ENCODE data around the gene TLR5. TPM values are rescaled to one million over a fixed set of nuclear protein-coding genes. Genes with fewer than 3 reads are reported as not detected.
A peak's percentile ranks its signal among the peaks of the same experiment; 100 is the strongest.

TLR5 gene
- total RNA-seq, 4 donors from 2014 or later = 3.5 to 15.1 (median 6.0) TPM

DNA sequence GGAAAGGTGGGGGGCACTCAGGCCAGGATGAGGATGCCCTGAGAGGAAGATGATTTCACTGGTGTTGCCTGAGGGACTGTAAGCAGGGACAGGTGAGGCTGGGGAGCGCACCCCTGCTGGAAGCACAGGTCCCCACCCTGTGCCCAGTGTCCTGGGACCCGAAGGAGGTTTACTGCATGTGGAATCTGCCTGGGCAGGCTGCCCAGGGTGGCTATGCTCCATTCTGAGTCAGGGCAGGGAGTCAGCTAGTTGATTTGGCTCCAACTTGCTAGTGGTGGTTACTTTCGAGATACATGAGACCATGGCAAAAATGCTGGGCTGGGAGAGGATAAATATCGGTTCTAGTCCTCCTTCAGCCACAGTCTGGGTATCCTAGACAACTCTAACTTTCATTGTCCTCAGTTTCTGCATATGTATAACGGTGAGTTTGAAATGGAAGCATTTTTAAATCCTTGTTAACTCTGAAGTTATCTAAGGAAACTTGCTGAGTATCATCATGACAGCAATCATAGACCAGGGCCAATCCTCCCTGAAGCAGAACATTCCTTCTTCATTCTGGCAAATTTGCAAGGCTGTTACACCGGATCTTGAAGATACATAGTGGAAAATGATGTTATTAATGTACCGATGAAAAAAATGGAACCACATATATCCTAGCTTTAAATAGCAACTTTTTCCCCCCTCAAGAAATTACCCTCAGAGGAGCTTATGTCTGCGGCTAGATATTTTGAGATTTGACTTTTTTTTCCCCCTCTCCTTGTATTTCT lies 7.7 kb downstream of the TLR5 start:
- no peak overlapping the region for H3K4me3 ChIP-seq
- no peaks in the 10 kb centered on the region for H3K27me3 ChIP-seq
- peak overlapping the region in 3 of 4 donors; percentile 64 to 78 (median 74) for H3K27ac ChIP-seq
- H3K4me1 ChIP-seq = peaks cover 2 to 52% (median 24%) of the 10 kb centered on the region in 3 donors
- ATAC-seq = peak; percentile 44
- no peaks in the 10 kb centered on the region for H3K36me3 ChIP-seq
- TF ChIP-seq EP300 (IDR thresholded peaks at IDR 0.05) = no peak
- TF ChIP-seq, protein P1, sequence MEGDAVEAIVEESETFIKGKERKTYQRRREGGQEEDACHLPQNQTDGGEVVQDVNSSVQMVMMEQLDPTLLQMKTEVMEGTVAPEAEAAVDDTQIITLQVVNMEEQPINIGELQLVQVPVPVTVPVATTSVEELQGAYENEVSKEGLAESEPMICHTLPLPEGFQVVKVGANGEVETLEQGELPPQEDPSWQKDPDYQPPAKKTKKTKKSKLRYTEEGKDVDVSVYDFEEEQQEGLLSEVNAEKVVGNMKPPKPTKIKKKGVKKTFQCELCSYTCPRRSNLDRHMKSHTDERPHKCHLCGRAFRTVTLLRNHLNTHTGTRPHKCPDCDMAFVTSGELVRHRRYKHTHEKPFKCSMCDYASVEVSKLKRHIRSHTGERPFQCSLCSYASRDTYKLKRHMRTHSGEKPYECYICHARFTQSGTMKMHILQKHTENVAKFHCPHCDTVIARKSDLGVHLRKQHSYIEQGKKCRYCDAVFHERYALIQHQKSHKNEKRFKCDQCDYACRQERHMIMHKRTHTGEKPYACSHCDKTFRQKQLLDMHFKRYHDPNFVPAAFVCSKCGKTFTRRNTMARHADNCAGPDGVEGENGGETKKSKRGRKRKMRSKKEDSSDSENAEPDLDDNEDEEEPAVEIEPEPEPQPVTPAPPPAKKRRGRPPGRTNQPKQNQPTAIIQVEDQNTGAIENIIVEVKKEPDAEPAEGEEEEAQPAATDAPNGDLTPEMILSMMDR (IDR thresholded peaks at IDR 0.05) = no peak
- TF ChIP-seq POLR2AphosphoS5 (IDR thresholded peaks at IDR 0.05) = peak; percentile 35
- no peaks in the 10 kb centered on the region for H3K9me3 ChIP-seq
- WGBS, 2 donors (ENCODE audit: low coverage in 1 of 2) = 27 to 37% methylated on average over 7 of the region's 8 CpGs

DNA sequence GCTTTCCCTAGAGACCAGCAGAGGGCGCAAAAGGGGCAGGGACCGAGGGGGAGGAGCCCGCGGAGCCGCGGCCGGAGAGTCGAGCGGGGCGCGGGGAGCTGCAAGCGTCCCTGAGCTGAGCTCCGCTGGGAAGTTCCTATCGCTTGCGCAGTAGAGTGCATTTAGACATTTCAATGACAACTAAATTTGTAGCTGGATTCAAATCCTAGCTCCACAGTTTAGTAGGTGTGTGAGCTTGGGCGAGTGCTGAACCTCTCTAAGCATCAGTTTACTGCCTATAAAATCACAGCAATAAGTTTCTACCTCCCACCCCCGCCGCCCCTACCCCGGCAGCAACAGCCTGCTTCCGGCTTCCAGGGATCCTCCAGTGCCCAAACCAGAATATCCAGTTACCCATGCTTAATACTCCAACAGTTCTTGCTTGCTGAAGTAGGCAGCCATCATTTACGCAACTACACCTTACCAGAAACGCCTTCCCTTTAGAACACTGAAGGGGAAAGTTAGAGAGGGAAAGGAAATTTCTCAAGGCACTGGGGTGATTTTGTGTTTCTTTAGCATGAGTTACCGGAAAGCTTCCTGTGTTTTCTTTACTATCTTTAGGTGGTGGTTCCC lies 9.1 kb downstream of the TLR5 start:
- WGBS, 2 donors (ENCODE audit: low coverage in 1 of 2) = 10 to 13% methylated on average over 6 to 7 of the region's 23 CpGs
- Histone ChIP-seq H3K36me3 (no peaks in the 10 kb centered on the region), H3K4me1 (peaks cover 2 to 62% (median 24%) of the 10 kb centered on the region in 3 donors), H3K27me3 (no peaks in the 10 kb centered on the region), H3K4me3 (peak overlapping the region; percentile 20 to 42), H3K9me3 (no peaks in the 10 kb centered on the region), H3K27ac (peak overlapping the region; percentile 44 to 81 (median 76))
- peak; percentile 87 for ATAC-seq
- TF ChIP-seq POLR2AphosphoS5 (IDR thresholded peaks at IDR 0.05) (peak; percentile 37), POLR2A (IDR thresholded peaks at IDR 0.05) (no peak), EP300 (IDR thresholded peaks at IDR 0.05) (no peak)
- TF ChIP-seq, protein P1 (IDR thresholded peaks at IDR 0.05) = peak; percentile 91 to 98 (median 93)

DNA sequence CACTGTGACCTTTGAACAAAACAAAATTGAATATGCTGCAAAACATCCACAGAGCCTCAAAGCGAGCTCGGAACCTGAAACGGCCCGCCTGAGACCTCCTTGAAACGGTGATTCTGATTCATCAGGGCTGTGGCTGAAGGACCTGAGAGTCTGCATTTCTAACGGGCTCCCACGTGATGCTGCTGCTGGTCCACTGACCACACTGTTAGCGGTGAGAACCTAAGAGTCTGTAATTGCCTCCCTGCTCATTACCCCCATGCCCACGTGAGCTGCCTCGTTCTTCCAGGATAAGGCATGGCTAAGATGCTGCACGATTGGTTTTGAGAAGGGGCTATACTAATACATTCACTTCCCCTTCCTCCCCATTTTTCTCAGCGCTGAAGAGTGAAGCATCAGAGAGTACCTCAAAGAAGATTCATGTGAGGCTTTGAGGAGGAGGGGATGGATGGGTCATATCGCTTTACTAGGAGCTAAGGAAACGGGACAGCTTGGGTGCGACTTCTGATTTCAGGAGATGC lies 9.7 kb downstream of the TLR5 start:
- no peak for TF ChIP-seq POLR2A (IDR thresholded peaks at IDR 0.05)
- ATAC-seq = no peak
- no peaks in the 10 kb centered on the region for H3K9me3 ChIP-seq
- H3K27me3 ChIP-seq = no peaks in the 10 kb centered on the region
- peak overlapping the region in 1 of 2 donors; percentile 42 for H3K4me3 ChIP-seq
- 47 to 48% methylated on average over 11 to 12 of the region's 15 CpGs for WGBS, 2 donors (ENCODE audit: low coverage in 1 of 2)
- H3K36me3 ChIP-seq = no peaks in the 10 kb centered on the region
- H3K27ac ChIP-seq = peak overlapping the region in 3 of 4 donors; percentile 74 to 81 (median 78)
- peaks cover 2 to 64% (median 24%) of the 10 kb centered on the region in 3 donors for H3K4me1 ChIP-seq

DNA sequence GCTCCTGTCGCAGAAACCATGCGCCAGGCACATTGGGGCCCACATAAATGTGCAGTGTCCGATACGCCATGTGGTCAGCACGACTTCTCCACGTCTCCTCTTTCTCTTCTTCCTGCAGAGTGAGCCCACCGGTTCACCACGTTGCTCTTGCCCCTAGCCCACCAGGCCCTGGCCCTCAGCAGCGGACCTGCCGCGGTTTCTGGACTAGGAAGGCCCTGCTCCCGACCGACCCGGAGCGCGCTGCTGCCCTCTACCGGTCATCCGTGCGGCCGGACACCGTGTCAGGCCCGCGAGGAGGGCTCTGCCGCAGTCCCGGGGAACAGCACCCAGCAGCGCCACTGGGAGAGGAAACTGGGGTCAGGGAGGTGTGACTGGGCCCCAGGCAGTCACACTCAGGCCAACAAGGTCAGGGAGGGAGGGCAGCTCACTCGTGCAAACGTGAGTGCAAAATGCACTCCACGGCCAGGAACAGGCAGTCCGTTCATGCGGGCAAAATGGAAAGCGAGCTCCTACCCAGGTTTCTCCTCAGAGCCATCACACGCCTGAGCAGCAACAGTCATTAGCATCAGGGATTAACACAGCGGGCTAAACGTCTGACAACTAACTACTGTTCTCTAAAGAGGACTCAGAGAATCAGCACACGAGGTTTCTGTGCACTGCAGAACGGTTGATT lies 13.7 kb downstream of the TLR5 start:
- Histone ChIP-seq H3K4me3 (peak overlapping the region in 1 of 2 donors; percentile 32), H3K27ac (no peak overlapping the region), H3K4me1 (peaks cover 0 to 25% (median 6%) of the 10 kb centered on the region in 3 donors), H3K27me3 (no peaks in the 10 kb centered on the region), H3K36me3 (no peaks in the 10 kb centered on the region), H3K9me3 (no peaks in the 10 kb centered on the region)
- peak; percentile 78 for ATAC-seq
- WGBS, 2 donors (ENCODE audit: low coverage in 1 of 2) = 10 to 76% methylated on average over 2 to 7 of the region's 37 CpGs
- TF ChIP-seq, protein P1 (IDR thresholded peaks at IDR 0.05) = peak; percentile 70 to 89 (median 80)
- TF ChIP-seq POLR2A (IDR thresholded peaks at IDR 0.05) = no peak

DNA sequence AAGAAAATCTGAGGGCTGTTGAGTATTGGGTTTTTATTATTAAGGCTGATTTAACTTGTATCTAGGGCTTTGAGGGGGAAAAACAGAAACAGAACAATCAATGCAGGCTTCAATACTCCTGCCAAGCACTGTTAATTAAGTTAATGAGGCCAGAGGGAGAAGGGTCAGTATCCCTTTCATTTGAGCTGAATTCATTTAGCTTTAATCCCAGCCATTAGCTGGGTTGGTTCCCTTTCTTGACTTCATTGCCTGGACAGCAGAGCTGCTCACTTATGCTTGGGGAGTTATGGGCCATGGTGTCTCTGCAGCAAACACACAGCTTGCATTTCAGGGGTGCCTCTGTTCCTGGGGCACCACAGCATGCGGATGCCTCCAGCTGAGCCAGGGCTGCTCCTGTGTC lies 16.3 kb downstream of the TLR5 start:
- TF ChIP-seq, protein P1 (IDR thresholded peaks at IDR 0.05) = no peak
- TF ChIP-seq POLR2A (IDR thresholded peaks at IDR 0.05) = no peak
- no peak for TF ChIP-seq POLR2AphosphoS5 (IDR thresholded peaks at IDR 0.05)
- TF ChIP-seq EP300 (IDR thresholded peaks at IDR 0.05) = no peak
- Histone ChIP-seq H3K9me3 (no peaks in the 10 kb centered on the region), H3K27me3 (no peaks in the 10 kb centered on the region), H3K4me3 (no peak overlapping the region), H3K36me3 (no peaks in the 10 kb centered on the region), H3K27ac (no peak overlapping the region), H3K4me1 (peaks cover 0 to 19% (median 0%) of the 10 kb centered on the region in 3 donors)
- no CpG with 5 or more reads among the region's 1 CpG for WGBS, 2 donors (ENCODE audit: low coverage in 1 of 2)
- no peak for ATAC-seq

Data from gastroesophageal sphincter (tissue), 4 donors.